MM.1S (cell line): ENCODE data around the gene PCP4.

Experiments
- DNase-seq: peaks from one replicate; pipeline ENCODE4 v3.0.0-alpha.2; 2015
- H2AFZ ChIP-seq: fragments of 300-600 bp; sonication (generic); 2 replicates; pipeline ENCODE4 v1.6.0; 2016; ENCODE audit warnings: antibody characterized with exemption, low read length
- H3F3A ChIP-seq: fragments of 300-600 bp; sonication (generic); 2 replicates; pipeline ENCODE4 v1.6.1; 2016; ENCODE audit warnings: mild to moderate bottlenecking, antibody characterized with exemption, low read length, moderate library complexity, mixed read lengths; ENCODE audit not compliant: insufficient read depth
- H3K27ac ChIP-seq: fragments of 300-600 bp; sonication (generic); 2 replicates; pipeline ENCODE4 v1.5.1; 2016; ENCODE audit warnings: mild to moderate bottlenecking, low read length
- H3K27me3 ChIP-seq: fragments of 300-600 bp; sonication (generic); replicated peaks from 2 replicates; pipeline ENCODE4 v1.6.0; 2016; ENCODE audit warnings: low read length; ENCODE audit not compliant: insufficient read depth
- H3K36me3 ChIP-seq: fragments of 300-600 bp; sonication (generic); replicated peaks from 2 replicates; pipeline ENCODE4 v1.6.1; 2016; ENCODE audit warnings: mild to moderate bottlenecking, low read length, mixed read lengths; ENCODE audit not compliant: insufficient read depth
- H3K4me1 ChIP-seq: fragments of 300-600 bp; sonication (generic); 2 replicates; pipeline ENCODE4 v1.6.1; 2016; ENCODE audit warnings: low read length, mixed read lengths
- H3K4me2 ChIP-seq: fragments of 300-600 bp; sonication (generic); 2 replicates; pipeline ENCODE4 v1.6.0; 2016; ENCODE audit warnings: low read depth, low read length
- H3K4me3 ChIP-seq: fragments of 300-600 bp; sonication (generic); 2 replicates; pipeline ENCODE4 v1.5.1; 2016; ENCODE audit warnings: low read length, mixed read lengths
- H3K79me2 ChIP-seq: fragments of 300-600 bp; sonication (generic); 2 replicates; pipeline ENCODE4 v1.6.1; 2016; ENCODE audit warnings: mixed run types, low read length, mixed read lengths
- H3K9ac ChIP-seq: fragments of 300-600 bp; sonication (generic); 2 replicates; pipeline ENCODE4 v1.6.1; 2016; ENCODE audit warnings: low read length, mixed read lengths
- H3K9me2 ChIP-seq: fragments of 300-600 bp; sonication (generic); replicated peaks from 2 replicates; pipeline ENCODE4 v1.6.1; 2016; ENCODE audit warnings: mild to moderate bottlenecking, low read length, mixed read lengths; ENCODE audit not compliant: insufficient read depth
- H3K9me3 ChIP-seq: fragments of 300-600 bp; sonication (generic); replicated peaks from 2 replicates; pipeline ENCODE4 v1.6.1; 2016; ENCODE audit warnings: mild to moderate bottlenecking, low read length, mixed read lengths; ENCODE audit not compliant: insufficient read depth
- H4K20me1 ChIP-seq: fragments of 300-600 bp; sonication (generic); 2 replicates; pipeline ENCODE4 v1.6.1; 2016; ENCODE audit warnings: mild to moderate bottlenecking, low read length, moderate library complexity, mixed read lengths; ENCODE audit not compliant: insufficient read depth
- EZH2 ChIP-seq: fragments of 300-600 bp; sonication (generic); optimal IDR thresholded peaks from 2 replicates; pipeline ENCODE3; 2017; ENCODE audit warnings: low read depth, mild to moderate bottlenecking, antibody characterized with exemption, low read length, mixed read lengths
- EZH2phosphoT487 ChIP-seq: fragments of 300-600 bp; sonication (generic); IDR thresholded peaks from 2 replicates; pipeline ENCODE4 v1.6.1; 2018; ENCODE audit warnings: antibody characterized with exemption, low read length
- TF ChIP-seq, protein P1 (sequence below): fragments of 300-600 bp; sonication (generic); IDR thresholded peaks from 2 replicates; pipeline ENCODE4 v1.5.1; 2016; ENCODE audit warnings: antibody characterized with exemption, low read length, mixed read lengths

PCP4 gene

DNA sequence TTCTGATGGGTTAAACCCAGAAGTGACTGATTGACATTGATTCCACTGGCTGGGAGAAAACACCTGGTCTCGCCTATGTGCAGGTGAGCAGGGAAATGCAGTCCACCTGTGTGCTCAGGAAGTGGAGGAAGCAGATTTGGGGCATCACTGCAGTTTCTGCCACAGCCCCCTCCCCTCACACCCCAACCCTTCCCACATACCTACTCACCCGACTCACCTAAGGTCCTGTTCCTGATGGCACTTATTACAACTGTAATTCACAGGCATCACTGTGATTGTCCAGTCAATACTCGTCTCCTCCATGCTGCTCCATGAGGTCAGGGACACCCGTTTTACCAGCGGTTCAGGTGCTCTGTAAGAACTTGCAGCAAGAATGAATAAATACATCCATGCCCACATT, 68.5 kb downstream of the PCP4 start:
- Histone ChIP-seq H3K36me3 (0 out of 2 replicates have a peak, but pooled peaks cover 2% of the 10 kb centered on the region), H3K27ac (peak overlapping the region; percentile 90), H3F3A (peaks cover 56% of the 10 kb centered on the region), H3K4me2 (peak overlapping the region; percentile 74), H3K27me3 (no peaks in the 10 kb centered on the region), H2AFZ (no peak overlapping the region), H3K9ac (peak overlapping the region; percentile 68), H3K4me1 (peaks cover 72% of the 10 kb centered on the region), H4K20me1 (no peaks in the 10 kb centered on the region), H3K9me3 (no peaks in the 10 kb centered on the region), H3K9me2 (no peaks in the 10 kb centered on the region), H3K79me2 (peaks cover 33% of the 10 kb centered on the region), H3K4me3 (peak overlapping the region; percentile 23)
- peak; percentile 74 for DNase-seq
- TF ChIP-seq, protein P1, sequence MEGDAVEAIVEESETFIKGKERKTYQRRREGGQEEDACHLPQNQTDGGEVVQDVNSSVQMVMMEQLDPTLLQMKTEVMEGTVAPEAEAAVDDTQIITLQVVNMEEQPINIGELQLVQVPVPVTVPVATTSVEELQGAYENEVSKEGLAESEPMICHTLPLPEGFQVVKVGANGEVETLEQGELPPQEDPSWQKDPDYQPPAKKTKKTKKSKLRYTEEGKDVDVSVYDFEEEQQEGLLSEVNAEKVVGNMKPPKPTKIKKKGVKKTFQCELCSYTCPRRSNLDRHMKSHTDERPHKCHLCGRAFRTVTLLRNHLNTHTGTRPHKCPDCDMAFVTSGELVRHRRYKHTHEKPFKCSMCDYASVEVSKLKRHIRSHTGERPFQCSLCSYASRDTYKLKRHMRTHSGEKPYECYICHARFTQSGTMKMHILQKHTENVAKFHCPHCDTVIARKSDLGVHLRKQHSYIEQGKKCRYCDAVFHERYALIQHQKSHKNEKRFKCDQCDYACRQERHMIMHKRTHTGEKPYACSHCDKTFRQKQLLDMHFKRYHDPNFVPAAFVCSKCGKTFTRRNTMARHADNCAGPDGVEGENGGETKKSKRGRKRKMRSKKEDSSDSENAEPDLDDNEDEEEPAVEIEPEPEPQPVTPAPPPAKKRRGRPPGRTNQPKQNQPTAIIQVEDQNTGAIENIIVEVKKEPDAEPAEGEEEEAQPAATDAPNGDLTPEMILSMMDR, result no peak
- TF ChIP-seq EZH2phosphoT487, result no peak
- no peak for TF ChIP-seq EZH2

DNA sequence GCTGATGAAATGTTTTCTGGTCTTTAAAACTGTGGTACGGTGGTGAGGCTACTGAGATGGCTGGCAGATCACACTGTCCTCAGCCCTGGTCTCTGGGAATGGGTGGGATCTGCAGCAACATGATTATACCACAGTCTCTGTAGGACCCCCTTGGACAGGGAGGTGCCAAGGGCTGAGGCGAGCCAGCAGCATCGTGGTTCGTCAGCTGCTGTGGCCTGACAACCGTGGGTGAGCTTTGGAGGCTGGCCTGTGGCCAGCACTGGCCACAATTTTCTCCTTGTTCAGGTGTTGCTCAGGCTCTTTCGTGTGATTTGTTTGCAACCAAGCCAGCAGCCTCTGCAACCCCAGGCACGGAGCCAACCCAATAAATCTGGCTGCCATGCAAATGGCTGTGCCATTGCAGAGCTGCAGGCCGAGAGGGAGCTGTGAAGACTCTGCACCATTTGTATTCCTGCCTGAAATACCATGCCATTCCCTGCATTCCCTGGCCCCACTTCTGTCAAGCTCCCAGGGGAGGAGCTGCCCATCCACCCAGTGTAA, 70.9 kb downstream of the PCP4 start:
- no peak for TF ChIP-seq EZH2
- no peak for TF ChIP-seq EZH2phosphoT487
- TF ChIP-seq, protein P1, result no peak
- no peak for DNase-seq
- Histone ChIP-seq H3K27me3 (no peaks in the 10 kb centered on the region), H3K79me2 (peaks cover 17% of the 10 kb centered on the region), H3F3A (peaks cover 32% of the 10 kb centered on the region), H3K4me1 (peaks cover 53% of the 10 kb centered on the region), H3K27ac (no peak overlapping the region), H2AFZ (no peak overlapping the region), H3K9ac (no peak overlapping the region), H3K4me2 (no peak overlapping the region), H4K20me1 (no peaks in the 10 kb centered on the region), H3K4me3 (no peak overlapping the region), H3K9me2 (no peaks in the 10 kb centered on the region), H3K36me3 (no peaks in the 10 kb centered on the region), H3K9me3 (no peaks in the 10 kb centered on the region)

DNA sequence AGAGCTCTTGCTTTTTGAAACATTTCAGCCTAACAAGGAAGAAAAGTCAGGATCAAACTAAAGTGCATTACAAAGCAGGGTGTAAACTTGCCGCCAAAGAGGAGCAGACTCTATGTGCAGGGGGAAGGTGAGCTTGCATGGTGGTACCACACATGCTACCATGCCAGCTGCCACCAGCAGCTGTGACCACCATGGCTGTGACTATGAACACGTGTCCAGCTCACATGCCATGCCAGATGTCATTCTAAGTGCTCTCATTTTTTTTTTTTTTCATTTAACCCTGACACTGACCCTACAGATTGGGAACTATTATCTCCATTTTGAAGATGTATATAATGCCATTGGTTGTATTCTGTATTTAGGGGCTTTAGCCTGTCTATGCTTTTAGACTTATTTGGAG, 79.0 kb downstream of the PCP4 start:
- TF ChIP-seq EZH2 (no peak), EZH2phosphoT487 (no peak)
- TF ChIP-seq, protein P1, result no peak
- DNase-seq, result no peak
- H4K20me1 ChIP-seq, result no peaks in the 10 kb centered on the region

More for the DNA sequence above, 79.0 kb downstream of the PCP4 start:
- Histone ChIP-seq H3F3A (peaks cover 5% of the 10 kb centered on the region), H3K36me3 (no peaks in the 10 kb centered on the region), H3K9me3 (no peaks in the 10 kb centered on the region), H3K4me1 (peaks cover 53% of the 10 kb centered on the region), H3K9ac (no peak overlapping the region), H3K4me2 (no peak overlapping the region), H2AFZ (no peak overlapping the region), H3K4me3 (no peak overlapping the region), H3K27ac (no peak overlapping the region), H3K9me2 (no peaks in the 10 kb centered on the region), H3K27me3 (no peaks in the 10 kb centered on the region), H3K79me2 (no peaks in the 10 kb centered on the region)
